Measurements from ENCODE around the gene SERINC3. TPM values are rescaled to one million over a fixed set of nuclear protein-coding genes. Genes with fewer than 3 reads are reported as not detected.

Gene SERINC3
- total and polyA plus RNA-seq, 8 donors, result 14.5 to 52.1 (median 31.3) TPM

- no peak for ATAC-seq
- DNase-seq, result no peak
- Histone ChIP-seq H3K9me3 (no peaks in the 10 kb centered on the region), H3K4me1 (no peaks in the 10 kb centered on the region), H3K27me3 (no peaks in the 10 kb centered on the region), H3K27ac (no peak overlapping the region), H3K36me3 (no peaks in the 10 kb centered on the region), H3K4me3 (no peak overlapping the region)
- no peak for TF ChIP-seq CTCF (IDR thresholded peaks at IDR 0.05)
- FAIRE-seq, result no peak
- intact Hi-C loops (cut with DNase I), result no loop called here
- 94 to 100% methylated on average over 1 of the region's 1 CpG for WGBS, 2 donors
These were observed 16.1 kb upstream of the SERINC3 start for GRCh38 chr20:44537993-44538392.

DNA sequence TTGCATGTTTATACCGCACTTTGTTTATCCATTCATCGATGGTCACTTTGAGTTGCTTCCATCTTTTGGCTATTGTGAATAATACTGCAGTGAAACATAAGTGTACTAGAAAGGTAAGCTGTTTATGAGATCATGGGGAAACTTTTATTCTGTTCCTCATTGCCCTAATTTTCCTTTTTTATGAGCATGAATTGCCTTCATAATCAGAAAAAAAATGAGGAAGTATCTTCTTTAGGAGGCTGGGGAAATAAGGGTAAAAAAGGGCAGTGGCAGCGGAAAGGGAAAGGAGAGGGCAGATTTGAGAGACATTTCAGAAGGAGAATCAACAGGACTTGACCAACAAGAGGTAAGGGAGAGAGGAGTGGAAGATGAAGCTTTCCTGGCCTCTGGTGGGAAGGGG lies 14.3 kb upstream of the SERINC3 start:
- Histone ChIP-seq H3K27me3 (no peaks in the 10 kb centered on the region), H3K27ac (no peak overlapping the region), H3K4me1 (no peaks in the 10 kb centered on the region), H3K4me3 (no peak overlapping the region), H3K36me3 (no peaks in the 10 kb centered on the region), H3K9me3 (no peaks in the 10 kb centered on the region)
- FAIRE-seq (no peak), ATAC-seq (no peak), DNase-seq (no peak)
- intact Hi-C loops (cut with DNase I), result no loop called here
- no peak for TF ChIP-seq CTCF (IDR thresholded peaks at IDR 0.05)
- WGBS, 2 donors, result 93 to 94% methylated on average over 3 of the region's 3 CpGs

DNA sequence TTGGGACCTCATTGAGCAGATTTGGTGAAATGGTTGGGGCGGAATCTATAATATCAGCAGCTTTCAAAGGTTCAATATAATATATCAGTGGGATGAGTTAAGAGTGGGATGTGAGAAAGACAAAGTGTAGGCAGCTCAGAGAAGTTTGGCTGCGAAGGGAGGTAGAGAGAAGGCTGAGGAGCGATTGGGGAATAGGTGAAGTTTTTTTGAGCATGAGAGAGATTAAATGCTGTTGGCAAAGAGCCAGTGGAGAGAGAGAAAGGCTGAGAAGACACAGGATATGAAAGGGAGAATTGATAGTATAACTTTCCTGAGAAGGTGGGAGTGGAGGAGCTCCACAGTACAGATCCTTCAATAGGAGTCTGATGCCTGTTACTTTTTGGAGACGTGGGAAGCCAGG lies 12.1 kb upstream of the SERINC3 start:
- TF ChIP-seq CTCF (IDR thresholded peaks at IDR 0.05), result no peak
- Histone ChIP-seq H3K27me3 (no peaks in the 10 kb centered on the region), H3K9me3 (no peaks in the 10 kb centered on the region), H3K4me1 (no peaks in the 10 kb centered on the region), H3K36me3 (no peaks in the 10 kb centered on the region), H3K4me3 (no peak overlapping the region), H3K27ac (no peak overlapping the region)
- intact Hi-C loops (cut with DNase I), result no loop called here
- DNase-seq (no peak), FAIRE-seq (no peak), ATAC-seq (no peak)
- WGBS, 2 donors, result 67 to 68% methylated on average over 4 of the region's 4 CpGs

- WGBS, 2 donors, result 77 to 84% methylated on average over 2 of the region's 2 CpGs
- Histone ChIP-seq H3K4me1 (no peaks in the 10 kb centered on the region), H3K36me3 (no peaks in the 10 kb centered on the region), H3K27me3 (no peaks in the 10 kb centered on the region), H3K27ac (no peak overlapping the region), H3K4me3 (peak overlapping the region in 1 of 4 donors; percentile 95), H3K9me3 (no peaks in the 10 kb centered on the region)
- FAIRE-seq (no peak), ATAC-seq (no peak), DNase-seq (no peak)
- intact Hi-C loops (cut with DNase I), result no loop called here
- TF ChIP-seq CTCF (IDR thresholded peaks at IDR 0.05), result no peak
These were observed 11.1 kb upstream of the SERINC3 start for GRCh38 chr20:44532981-44533331.

DNA sequence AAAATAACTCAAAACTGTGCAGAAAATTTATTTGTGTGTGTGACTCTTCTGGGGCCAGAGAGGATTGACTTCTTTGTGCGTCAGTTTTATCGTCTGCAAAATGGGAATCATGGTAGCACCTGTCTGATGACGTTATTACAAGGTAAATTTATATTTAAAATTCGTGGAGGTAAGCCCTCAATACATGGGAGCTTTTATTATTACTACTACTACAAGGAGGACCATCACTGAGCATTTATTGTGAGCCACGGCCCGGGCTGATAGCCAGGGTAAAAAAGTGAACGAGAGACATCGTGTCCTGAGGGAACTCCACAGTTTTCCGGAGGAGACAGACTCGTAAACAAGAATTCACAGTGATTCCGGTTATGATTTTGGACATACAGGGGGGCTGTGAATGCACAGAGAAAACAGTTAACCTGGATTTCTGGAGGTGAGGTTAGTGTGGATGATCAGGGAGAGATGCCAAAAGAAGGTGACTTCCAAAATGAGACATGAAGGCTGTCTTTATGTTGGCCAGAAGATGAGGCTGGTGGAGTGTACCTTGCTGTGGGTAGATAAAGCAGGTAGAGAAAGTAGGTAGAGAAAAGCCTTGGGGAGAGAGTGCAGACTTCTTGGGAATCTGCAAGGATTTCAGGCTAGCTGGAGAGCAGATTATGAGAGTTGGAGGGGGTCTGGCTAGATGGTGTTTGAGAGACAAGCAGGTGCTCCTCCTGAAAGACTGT lies 10.6 kb upstream of the SERINC3 start:
- FAIRE-seq, result no peak
- peak; percentile 9 to 17 (median 14) for ATAC-seq
- peak overlapping the region in 3 of 4 donors; percentile 59 to 64 (median 60) for H3K27ac ChIP-seq
- peak overlapping the region; percentile 79 to 95 (median 89) for H3K4me3 ChIP-seq
- H3K4me1 ChIP-seq, result no peaks in the 10 kb centered on the region
- no peak for DNase-seq
- no peaks in the 10 kb centered on the region for H3K9me3 ChIP-seq
- TF ChIP-seq CTCF (IDR thresholded peaks at IDR 0.05), result no peak
- H3K27me3 ChIP-seq, result no peaks in the 10 kb centered on the region
- 5 to 7% methylated on average over 11 of the region's 11 CpGs for WGBS, 2 donors
- no peaks in the 10 kb centered on the region for H3K36me3 ChIP-seq
- intact Hi-C loops (cut with DNase I), result no loop called here
